GM19468 (cell line): Measurements from ENCODE around the gene TFF2.
A peak's percentile ranks its signal among the peaks of the same experiment; 100 is the strongest.

ENCODE experiments used
- ATAC-seq: cut with Tn5 transposase; IDR thresholded peaks from one replicate; pipeline ENCODE4 v1.9.1; 2021; ENCODE audit warnings: mild to moderate bottlenecking, moderate library complexity, moderate number of reproducible peaks; ENCODE audit not compliant: unreplicated experiment; ENCODE audit errors: extremely low read depth

The TFF2 gene, protein sequence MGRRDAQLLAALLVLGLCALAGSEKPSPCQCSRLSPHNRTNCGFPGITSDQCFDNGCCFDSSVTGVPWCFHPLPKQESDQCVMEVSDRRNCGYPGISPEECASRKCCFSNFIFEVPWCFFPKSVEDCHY

GRCh38 chr21:42350927-42351426 lies at the start of gene TFF2:
TFF2 (minus strand) TSS chr21:42350994; CDS start chr21:42350957, 37 bp downstream.
- no peak for ATAC-seq

DNA sequence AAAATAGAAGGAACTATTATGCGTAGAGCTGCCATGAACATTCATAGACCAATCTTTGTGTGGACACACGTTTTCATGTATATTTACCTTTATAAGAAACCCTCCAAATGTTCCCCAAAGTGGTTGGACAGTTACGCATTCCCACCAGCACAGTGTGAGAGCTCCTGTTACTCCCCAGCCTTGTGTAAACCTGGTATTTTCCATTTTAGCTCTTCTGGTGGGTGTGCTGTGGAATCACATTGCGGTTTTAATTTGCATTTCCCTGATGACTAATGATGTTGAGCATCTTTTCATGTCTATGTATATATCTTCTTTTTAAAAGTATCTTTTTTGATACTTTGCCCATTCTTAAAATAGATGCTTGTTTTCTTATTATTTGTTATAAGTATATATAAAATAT lies 49.7 kb upstream of the TFF2 start:
- ATAC-seq: no peak

- ATAC-seq: no peak
These were observed 47.7 kb upstream of the TFF2 start for GRCh38 chr21:42398436-42399028.

- no peak for ATAC-seq
These were observed 47.1 kb upstream of the TFF2 start for GRCh38 chr21:42397746-42398394.

- no peak for ATAC-seq
These were observed 46.3 kb upstream of the TFF2 start for GRCh38 chr21:42396799-42397745.

DNA sequence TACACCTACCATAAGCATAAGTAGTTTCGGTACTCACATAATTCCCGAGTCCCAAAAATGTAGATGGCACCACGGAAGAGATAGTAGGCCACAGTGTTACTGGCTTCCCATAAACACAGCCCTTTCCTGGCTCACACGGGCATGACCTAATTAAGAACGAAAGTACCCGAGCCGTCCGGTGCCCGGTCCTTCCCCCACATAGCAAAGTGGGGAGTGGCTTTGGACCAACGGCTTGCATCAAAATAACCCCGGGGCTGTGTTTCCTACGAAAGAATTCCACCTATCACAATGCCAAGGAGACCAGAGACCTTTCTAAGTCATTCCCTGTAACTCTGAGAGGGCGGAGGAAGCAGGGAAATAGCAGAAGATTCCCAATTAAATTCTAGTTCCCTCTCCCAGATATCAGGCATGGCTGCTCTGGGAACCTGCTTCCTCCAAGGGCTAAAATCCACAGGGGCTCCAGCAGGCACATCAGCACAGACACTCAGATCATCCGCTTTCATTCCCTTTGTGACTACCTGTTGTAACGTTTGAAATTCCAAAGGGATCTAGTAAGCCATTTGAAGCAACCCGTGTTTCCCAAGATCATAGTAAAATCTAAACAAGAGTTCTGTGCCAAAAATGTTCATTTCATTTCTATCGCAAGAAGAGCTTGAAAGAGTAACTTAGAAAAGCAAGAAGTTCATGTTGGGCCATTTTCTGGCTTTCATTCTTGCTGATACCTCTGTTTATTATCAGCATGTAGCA lies 45.3 kb upstream of the TFF2 start, which contains the start of gene TMPRSS3:
Gene TMPRSS3 (minus strand): TSS at position 148 of the 747 bp plus-strand sequence. CDS start 635 bp downstream, outside the sequence.
- ATAC-seq: no peak

- ATAC-seq: no peak
These were observed 44.5 kb upstream of the TFF2 start for GRCh38 chr21:42395302-42395701.

GRCh38 chr21:42393443-42393950 lies 42.7 kb upstream of the TFF2 start:
- ATAC-seq: no peak

- ATAC-seq: peak; percentile 41
These were observed 42.1 kb upstream of the TFF2 start for GRCh38 chr21:42392731-42393442.

- no peak for ATAC-seq
These were observed 40.5 kb upstream of the TFF2 start for GRCh38 chr21:42391297-42391696.

DNA sequence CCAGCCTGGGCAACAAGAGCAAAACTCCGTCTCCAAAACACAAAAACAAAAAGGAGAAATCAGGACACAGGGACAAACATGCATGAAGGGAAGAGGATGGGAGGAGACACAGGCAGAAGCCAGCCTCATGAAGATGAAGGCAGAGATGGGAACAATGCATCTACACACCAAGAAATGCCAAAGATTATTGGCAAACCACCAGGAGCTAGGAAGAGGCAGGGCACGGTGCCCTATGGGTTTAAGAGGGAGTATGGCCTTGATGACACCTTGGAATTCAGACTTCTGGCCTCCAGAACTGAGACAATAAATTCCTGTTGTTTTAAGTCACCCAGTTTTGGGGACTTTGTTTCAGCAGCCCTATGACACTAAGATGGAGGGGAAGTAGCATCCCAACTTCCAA lies 39.9 kb upstream of the TFF2 start:
- ATAC-seq: no peak

GRCh38 chr21:42390193-42390592 lies 39.4 kb upstream of the TFF2 start:
- ATAC-seq: no peak

GRCh38 chr21:42389449-42389835 lies 38.6 kb upstream of the TFF2 start:
- ATAC-seq: no peak

- ATAC-seq: no peak
These were observed 38.1 kb upstream of the TFF2 start for GRCh38 chr21:42388740-42389448.

DNA sequence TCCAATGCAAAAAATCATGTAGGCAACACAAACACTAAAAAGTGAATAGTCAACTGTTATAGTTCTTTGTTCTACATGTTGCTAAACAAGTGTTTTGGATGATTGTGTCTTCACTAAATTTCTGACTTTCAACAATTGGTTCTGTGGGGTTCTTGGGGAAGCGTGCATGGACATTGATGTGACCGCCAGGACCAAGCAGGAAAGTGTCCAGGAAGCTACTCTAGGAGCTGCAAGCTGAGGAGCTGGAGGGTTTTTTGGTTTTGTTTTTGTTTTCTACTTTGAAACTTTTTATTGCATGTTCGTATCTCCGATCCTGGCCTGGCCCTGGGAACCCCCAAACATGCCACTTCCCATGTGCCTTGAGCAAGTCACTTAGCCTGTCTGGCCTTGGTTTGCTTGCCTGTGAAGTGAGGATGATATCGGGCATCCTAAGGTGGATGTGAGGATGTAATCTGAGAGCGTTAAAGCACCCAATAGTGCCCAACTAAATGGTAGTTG lies 37.1 kb upstream of the TFF2 start:
- no peak for ATAC-seq

DNA sequence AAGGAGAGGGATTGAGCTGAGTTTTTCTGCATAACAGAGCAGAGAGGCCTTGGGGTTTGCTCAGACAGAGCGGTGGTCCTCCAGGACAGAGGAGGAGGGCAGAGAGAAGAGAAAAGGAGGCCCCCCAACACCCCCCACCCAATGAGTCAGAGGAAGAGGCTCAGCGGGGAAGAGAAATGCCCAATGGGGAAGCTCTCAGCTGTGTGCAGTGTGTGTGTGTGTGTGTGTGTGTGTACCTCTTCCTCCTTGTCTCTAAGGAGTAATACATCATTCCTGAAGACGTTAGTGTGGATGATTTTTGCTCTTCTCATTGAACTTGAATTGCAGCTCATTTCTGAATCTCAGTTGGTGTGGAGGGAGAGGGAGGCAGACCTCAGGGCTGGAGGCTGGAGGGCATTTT lies 36.4 kb upstream of the TFF2 start:
- ATAC-seq: no peak

DNA sequence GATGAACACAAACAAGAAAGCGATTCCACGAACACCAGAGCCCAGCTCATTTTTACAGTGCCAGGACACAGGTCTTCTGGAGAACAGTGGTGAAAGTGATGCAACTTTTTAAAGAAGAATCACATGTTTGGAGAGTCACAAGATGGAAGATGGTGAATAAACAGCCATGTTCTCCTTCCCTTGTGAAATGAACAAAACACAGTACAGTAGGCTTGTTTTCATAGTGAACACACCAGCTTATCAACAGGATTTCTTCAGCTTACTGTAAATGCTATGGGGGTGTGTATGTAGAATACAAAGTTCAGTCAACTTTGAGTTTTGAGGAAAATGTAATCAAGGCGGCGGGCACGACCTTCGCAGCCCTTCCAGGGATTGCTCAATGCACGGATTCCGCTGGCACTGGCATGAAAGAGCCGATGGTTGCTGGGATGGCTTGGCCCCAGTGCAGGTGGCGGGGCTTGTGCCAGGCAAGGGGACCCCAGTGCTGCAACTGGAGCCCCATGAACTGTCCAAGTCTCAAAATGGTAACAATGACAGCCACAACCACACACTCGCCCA lies 35.3 kb upstream of the TFF2 start:
- ATAC-seq: no peak

GRCh38 chr21:42385619-42386018 lies 34.8 kb upstream of the TFF2 start:
- ATAC-seq: no peak
